Peyer's patch (tissue), 4 donors: Measurements from ENCODE around the gene AKR1C2.
"Not testable (repeated sequence)": the region's sequence is repeated elsewhere in the genome, so short reads cannot be mapped to it uniquely, and the experiment has no call there.

ENCODE experiments used
- POLR2A ChIP-seq, 2 donors: fragments of 450-650 bp; IDR thresholded peaks; one replicate each; pipeline ENCODE4 v1.5.1; 2017; ENCODE audit warnings: antibody characterized with exemption in 2 of 2, mild to moderate bottlenecking in 2 of 2, moderate library complexity in 2 of 2
- TF ChIP-seq, protein P1 (sequence below), 6 experiments: fragments of 450-650 bp in 4 of 6; fragments of 200-600 bp in 2 of 6; sonication (generic) in 1 of 6; IDR thresholded peaks; one replicate each; pipeline ENCODE4 v1.5.1; 2017 to 2019; ENCODE audit warnings: antibody characterized with exemption in 6 of 6, mild to moderate bottlenecking in 3 of 6, moderate library complexity in 1 of 6

DNA sequence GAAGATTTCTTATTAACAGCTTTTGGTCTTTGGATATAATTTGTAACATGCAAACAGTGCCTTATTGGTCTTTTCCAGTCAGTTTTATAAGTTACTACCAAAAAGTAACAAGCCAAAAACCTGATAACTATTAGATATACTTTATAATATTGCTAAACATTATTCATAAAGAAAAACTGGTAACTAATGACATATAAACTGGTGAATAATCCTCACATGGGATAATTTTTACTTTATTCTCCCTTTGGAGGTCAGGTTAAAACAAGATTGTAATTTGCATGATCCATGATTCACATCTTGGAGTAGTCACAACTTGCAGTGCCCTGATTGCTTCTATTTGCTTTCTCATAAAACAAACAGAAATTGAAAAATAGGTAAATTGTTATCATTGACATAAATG lies 844 bp upstream of the AKR1C2 start:
- TF ChIP-seq, protein P1, sequence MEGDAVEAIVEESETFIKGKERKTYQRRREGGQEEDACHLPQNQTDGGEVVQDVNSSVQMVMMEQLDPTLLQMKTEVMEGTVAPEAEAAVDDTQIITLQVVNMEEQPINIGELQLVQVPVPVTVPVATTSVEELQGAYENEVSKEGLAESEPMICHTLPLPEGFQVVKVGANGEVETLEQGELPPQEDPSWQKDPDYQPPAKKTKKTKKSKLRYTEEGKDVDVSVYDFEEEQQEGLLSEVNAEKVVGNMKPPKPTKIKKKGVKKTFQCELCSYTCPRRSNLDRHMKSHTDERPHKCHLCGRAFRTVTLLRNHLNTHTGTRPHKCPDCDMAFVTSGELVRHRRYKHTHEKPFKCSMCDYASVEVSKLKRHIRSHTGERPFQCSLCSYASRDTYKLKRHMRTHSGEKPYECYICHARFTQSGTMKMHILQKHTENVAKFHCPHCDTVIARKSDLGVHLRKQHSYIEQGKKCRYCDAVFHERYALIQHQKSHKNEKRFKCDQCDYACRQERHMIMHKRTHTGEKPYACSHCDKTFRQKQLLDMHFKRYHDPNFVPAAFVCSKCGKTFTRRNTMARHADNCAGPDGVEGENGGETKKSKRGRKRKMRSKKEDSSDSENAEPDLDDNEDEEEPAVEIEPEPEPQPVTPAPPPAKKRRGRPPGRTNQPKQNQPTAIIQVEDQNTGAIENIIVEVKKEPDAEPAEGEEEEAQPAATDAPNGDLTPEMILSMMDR (IDR thresholded peaks at IDR 0.05) = not testable (repeated sequence)
- not testable (repeated sequence) for TF ChIP-seq POLR2A (IDR thresholded peaks at IDR 0.05)
